HG03045 (cell line): ENCODE measurements around the gene LIPT2.
"Not testable (repeated sequence)": the region's sequence is repeated elsewhere in the genome, so short reads cannot be mapped to it uniquely, and the experiment has no call there.

Experiments used
- ATAC-seq: cut with Tn5 transposase; IDR thresholded peaks from one replicate; pipeline ENCODE4 v1.9.1; 2021; ENCODE audit warnings: mild to moderate bottlenecking, moderate library complexity; ENCODE audit not compliant: unreplicated experiment

LIPT2 gene

GRCh38 chr11:74492974-74493790 is at the start of gene LIPT2:
LIPT2 (minus strand) TSS chr11:74493724; CDS start chr11:74493703, 21 bp downstream.
- ATAC-seq = peak; percentile 97

- ATAC-seq = no peak
Observed at GRCh38 chr11:74541466-74541865, 47.9 kb upstream of the LIPT2 start.

GRCh38 chr11:74540270-74540669 is 46.7 kb upstream of the LIPT2 start:
- no peak for ATAC-seq

- no peak for ATAC-seq
Observed at GRCh38 chr11:74538680-74539079, 45.2 kb upstream of the LIPT2 start.

GRCh38 chr11:74535371-74536160 is 42.0 kb upstream of the LIPT2 start:
- no peak for ATAC-seq

GRCh38 chr11:74534946-74535275 is 41.4 kb upstream of the LIPT2 start:
- not testable (repeated sequence) for ATAC-seq

- ATAC-seq = no peak
Observed at GRCh38 chr11:74534216-74534945, 40.9 kb upstream of the LIPT2 start.

GRCh38 chr11:74533421-74533820 is 39.9 kb upstream of the LIPT2 start:
- no peak for ATAC-seq

- no peak for ATAC-seq
Observed at GRCh38 chr11:74532501-74533246, 39.1 kb upstream of the LIPT2 start.

GRCh38 chr11:74524978-74525377 is 31.5 kb upstream of the LIPT2 start:
- ATAC-seq = no peak

- ATAC-seq = no peak
Observed at GRCh38 chr11:74524501-74524900, 31.0 kb upstream of the LIPT2 start.

- ATAC-seq = no peak
Observed at GRCh38 chr11:74522776-74523175, 29.3 kb upstream of the LIPT2 start.

- no peak for ATAC-seq
Observed at GRCh38 chr11:74521666-74522252, 28.2 kb upstream of the LIPT2 start.

GRCh38 chr11:74520927-74521665 is 27.6 kb upstream of the LIPT2 start:
- ATAC-seq = no peak

GRCh38 chr11:74520316-74520715 is 26.8 kb upstream of the LIPT2 start:
- no peak for ATAC-seq

GRCh38 chr11:74519710-74520109 is 26.2 kb upstream of the LIPT2 start:
- no peak for ATAC-seq

- ATAC-seq = not testable (repeated sequence)
Observed at GRCh38 chr11:74517592-74517991, 24.1 kb upstream of the LIPT2 start.

- ATAC-seq = no peak
Observed at GRCh38 chr11:74507582-74507981, 14.1 kb upstream of the LIPT2 start.

GRCh38 chr11:74506823-74507222 is 13.3 kb upstream of the LIPT2 start:
- no peak for ATAC-seq

GRCh38 chr11:74505911-74506310 is 12.4 kb upstream of the LIPT2 start:
- no peak for ATAC-seq
